Body of pancreas (tissue), 4 donors: ENCODE results near the gene ZNF672.

Source experiments
- CTCF ChIP-seq, 7 experiments: fragments of 450-650 bp in 4 of 7; fragments of 200-600 bp in 3 of 7; sonication (generic) in 3 of 7; IDR thresholded peaks; one replicate each; pipeline ENCODE4 v1.5.1; 2016 to 2019; ENCODE audit warnings: antibody characterized with exemption in 7 of 7
- POLR2A ChIP-seq, 3 donors: fragments of 450-650 bp; IDR thresholded peaks; one replicate each; pipeline ENCODE4 v1.6.1; 2016; ENCODE audit warnings: antibody characterized with exemption in 3 of 3, mild to moderate bottlenecking in 2 of 3

- TF ChIP-seq POLR2A (IDR thresholded peaks at IDR 0.05), result no peak
- TF ChIP-seq CTCF (IDR thresholded peaks at IDR 0.05), result no peak
Measured at GRCh38 chr1:248824701-248825100, 13.3 kb upstream of the ZNF672 start.
